ENCODE results near the gene CENPI.
"Not testable (repeated sequence)": the region's sequence is repeated elsewhere in the genome, so short reads cannot be mapped to it uniquely, and the experiment has no call there.

Gene CENPI

DNA sequence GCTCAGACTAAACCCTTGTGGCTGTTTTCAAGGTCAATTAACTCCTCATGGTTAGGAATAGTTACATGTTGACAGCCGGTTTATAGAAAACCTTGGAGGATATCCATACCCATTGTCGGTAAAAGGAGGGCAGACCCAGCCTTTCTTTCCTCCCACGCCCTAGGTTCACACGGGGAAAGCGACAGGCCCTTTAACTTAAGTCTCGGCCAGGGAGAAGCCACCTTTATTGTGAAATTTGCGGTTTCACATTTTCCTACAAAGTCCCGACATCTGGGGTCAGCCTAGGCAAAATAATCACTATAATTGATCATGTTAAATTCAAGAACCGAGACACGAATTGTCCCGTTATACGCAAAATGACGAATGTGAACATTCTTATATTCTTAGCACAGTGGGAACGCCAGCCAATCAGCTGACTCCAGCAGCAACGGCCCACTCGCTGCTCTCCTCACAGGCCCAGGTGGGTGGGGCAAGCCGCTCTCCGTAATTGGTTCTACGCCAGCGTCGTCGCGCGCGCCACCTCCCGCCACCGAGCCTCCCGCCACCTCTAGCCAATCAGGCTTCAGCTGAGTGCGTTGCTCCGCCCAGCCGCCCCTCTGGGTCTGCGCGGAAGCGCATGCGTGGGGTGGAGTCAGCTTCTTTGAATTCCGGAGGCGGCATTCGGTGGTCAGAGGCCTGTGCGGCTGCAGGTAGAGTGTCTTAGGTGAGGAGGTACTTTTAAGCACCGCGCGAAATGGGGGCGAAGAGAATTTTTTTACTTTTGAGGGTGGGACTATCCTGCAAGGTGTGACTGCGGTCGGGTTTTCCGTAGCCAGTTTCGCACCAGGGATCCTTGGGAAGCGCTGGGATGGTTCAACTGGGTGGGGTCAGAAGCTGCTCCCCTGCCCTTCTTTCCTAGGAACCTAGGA is at the start of gene CENPI:
CENPI (plus strand) TSS at position 659 of the 908 bp plus-strand sequence. CDS start 2,867 bp downstream, outside the sequence.
- peak; percentile 93 for DNase-seq

- DNase-seq: peak; percentile 2
Measured at GRCh38 chrX:101051153-101051548, 46.9 kb upstream of the CENPI start.

DNA sequence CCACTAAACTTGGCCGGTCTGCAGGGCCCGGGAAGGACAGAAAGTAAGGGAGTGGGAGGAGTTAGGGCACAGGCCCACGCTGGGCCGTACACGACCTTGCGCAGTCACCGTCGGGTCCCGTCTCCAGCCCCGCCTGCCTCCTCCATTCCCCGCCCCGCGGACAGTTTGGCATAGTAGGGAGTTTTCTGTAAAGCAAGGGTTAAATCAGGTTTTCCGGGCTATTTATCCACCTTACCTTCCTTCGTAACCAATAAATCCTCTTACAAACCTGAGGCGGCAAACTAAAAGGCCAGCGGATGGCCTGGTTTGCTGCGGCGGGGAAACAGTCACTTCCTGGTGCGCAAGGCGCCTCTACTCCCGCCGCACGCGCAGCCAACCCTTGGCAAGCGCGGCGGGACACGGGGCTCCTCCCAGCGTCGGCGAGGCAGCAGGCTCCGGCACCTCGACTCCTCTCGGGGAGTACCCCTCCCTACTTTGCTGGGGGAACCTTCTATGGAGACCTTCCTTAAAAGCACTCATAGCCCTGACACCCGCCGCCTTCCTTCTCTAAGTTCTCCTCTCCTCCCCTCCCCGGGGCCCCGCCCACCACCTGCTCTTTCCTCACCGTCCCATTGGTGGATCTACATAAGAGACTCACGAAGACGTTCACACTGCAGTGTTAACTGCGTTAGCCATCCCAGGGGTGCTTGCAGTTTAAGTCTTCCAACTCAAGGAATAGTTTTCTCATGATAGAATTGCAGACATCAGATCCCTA is 46.3 kb upstream of the CENPI start, which contains the start of gene TRMT2B:
TRMT2B (minus strand) TSS at position 563 of the 754 bp plus-strand sequence. CDS start 9,822 bp downstream, outside the sequence.
- DNase-seq: peak; percentile 87

DNA sequence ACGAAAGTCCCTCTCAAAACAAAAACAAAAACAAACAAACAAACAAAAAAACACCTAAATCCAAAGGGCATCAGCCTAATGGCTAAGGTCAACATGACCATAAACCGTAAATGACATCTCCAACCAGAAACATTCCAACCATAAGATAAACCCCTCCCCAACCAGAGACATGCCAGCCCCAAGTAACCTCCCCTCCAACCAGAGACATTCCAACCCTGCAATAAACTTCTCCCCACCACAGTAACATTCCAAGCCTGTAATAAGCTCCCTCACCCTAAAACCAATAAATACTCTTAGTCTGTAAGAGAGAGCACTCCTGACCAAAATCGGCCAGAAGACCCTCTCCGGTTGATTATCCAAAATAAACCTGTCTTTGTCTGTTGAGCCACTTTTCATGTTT is 41.5 kb upstream of the CENPI start:
- not testable (repeated sequence) for DNase-seq

DNA sequence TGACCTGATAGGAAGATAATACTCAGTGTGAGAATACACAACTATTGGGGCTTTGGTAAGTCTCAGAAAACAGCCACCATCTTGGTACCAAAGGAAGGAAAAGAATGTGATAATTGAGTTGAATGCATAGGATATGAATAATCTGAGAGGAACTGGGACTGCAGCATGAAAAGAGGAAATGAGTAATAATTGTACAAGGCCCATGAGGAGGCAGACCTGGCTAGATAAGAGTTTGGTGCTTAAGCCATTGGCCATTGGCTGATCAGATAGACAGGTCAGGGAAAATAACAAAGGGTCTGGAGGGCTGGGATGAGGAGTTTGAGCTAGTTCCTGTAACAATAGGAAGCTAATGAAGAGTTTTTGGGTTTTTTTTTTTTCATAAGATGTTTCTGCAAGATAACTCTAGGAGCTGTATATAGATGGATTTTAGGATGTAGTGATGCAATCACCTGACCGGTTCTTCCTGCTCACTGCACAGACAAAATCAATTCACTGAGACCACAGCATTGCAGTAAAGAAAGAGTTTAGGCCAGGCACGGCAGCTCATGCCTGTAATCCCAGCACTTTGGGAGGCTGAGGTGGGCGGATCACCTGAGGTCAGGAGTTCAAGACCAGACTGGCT is 40.8 kb upstream of the CENPI start:
- DNase-seq: no peak

- DNase-seq: no peak
Measured at GRCh38 chrX:101062176-101062575, 35.8 kb upstream of the CENPI start.

- no peak for DNase-seq
Measured at GRCh38 chrX:101071582-101071981, 26.4 kb upstream of the CENPI start.

DNA sequence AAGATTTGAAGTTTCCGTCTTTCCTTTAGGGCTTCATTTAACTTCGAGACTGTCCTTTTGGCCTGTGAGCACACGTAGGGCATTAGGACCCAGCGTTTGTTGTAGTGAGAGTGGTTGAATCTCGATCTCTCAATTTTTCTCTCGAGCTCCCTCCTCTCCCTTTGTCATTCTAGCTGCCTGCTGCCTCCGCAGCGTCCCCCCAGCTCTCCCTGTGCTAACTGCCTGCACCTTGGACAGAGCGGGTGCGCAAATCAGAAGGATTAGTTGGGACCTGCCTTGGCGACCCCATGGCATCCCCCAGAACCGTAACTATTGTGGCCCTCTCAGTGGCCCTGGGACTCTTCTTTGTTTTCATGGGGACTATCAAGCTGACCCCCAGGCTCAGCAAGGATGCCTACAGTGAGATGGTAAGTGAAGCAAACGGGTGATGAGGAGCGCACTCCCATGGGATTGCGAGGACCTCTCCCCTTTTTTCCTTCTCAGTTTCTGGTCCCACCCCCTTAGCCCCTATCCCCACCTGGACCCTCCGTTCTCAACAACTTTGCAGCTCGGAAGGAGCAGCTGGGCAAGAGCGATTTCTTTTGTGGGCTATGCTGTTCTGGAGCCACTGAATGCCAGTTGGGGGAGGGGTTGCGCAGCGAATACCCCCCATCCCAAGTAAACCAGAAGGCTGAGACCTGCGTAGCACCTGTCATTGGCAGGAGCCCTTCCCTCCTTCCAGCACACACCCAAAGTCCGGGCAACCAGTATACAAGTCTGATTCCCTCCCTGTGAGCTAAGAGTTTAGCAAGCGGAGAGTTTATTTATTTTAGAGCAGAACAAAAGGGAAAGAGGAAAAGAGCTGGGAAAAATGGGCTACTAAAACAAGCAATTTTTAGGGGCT is 19.0 kb upstream of the CENPI start, which contains the start of gene TMEM35A:
TMEM35A (plus strand) TSS at position 164 of the 883 bp plus-strand sequence; CDS start at position 288, 124 bp downstream.
- no peak for DNase-seq

DNA sequence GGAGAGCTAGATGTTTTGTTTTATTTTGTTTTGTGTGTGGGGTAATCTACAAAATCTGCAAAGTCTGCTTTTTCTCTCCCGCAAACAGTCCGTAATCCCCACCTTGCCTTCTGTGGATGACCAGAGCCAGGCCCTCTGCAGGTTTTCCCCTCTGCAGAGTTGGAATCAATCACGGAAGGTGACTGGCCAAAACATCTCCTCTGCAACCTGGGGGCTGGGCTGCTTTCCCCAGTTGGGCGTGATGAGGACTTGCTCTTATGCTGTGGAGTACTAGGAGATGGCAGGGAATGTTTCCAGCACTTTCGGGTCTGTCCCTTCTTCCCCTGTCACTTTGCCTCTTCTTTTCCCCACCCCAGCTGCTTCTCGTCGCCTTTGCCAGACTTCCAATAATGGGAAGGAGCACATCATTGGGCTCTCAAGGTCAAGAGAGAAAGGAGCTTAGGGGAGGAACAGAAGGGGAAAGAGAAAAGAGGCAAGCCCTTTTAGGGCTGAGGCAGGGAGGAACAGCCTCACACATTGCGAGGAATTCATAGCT is 18.2 kb upstream of the CENPI start:
- no peak for DNase-seq

GRCh38 chrX:101080326-101081124 is 17.5 kb upstream of the CENPI start:
- DNase-seq: no peak

DNA sequence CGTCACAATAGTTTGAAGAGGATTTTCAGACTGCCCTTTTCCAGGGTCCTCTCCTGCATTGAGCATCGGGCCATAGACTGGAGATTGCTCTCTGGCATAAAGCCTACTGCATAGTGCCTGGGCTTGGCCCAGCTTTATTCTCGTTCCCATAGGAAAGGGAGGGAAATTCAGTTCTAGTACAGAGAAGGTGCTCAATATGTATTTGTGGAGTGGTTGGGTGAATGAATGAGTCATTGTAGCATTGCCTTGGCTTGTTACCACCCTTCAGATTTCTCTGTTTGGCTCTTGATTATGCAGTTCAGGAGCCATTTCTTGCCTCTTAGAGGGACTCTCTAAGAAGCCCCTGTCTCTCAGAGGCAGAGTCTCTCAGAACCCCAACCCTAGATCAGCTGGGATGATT is 16.8 kb upstream of the CENPI start:
- no peak for DNase-seq

- DNase-seq: no peak
Measured at GRCh38 chrX:101091817-101092216, 6.2 kb upstream of the CENPI start.

- DNase-seq: no peak
Measured at GRCh38 chrX:101108284-101108683, 10.3 kb downstream of the CENPI start.

GRCh38 chrX:101117701-101118100 is 19.7 kb downstream of the CENPI start:
- DNase-seq: no peak

GRCh38 chrX:101136235-101136634 is 38.2 kb downstream of the CENPI start:
- no peak for DNase-seq

Data from CD4-positive, alpha-beta T cell treated with Interleukin-6 for 4 hours (primary cell).